Subcutaneous adipose tissue (tissue), 4 donors: ENCODE measurements around the gene RPS21. TPM values are rescaled to one million over a fixed set of nuclear protein-coding genes. Genes with fewer than 3 reads are reported as not detected.

Experiments
- total RNA-seq, 4 donors: library from RNA; depleted of rRNA; stranded (reverse); fragments of >200 nt; gene quantifications; one replicate each; pipeline ENCODE4 v1.1.0, GENCODE V29; 2016
- TF ChIP-seq, protein P1 (sequence below): fragments of 450-650 bp; IDR thresholded peaks from one replicate; pipeline ENCODE4 v1.5.1; 2016; ENCODE audit warnings: low read depth, mild to moderate bottlenecking, control low read depth, antibody characterized with exemption, moderate library complexity

RPS21 gene
- total RNA-seq, 4 donors from 2014 or later, result 1,888 to 3,001 (median 2,521) TPM

DNA sequence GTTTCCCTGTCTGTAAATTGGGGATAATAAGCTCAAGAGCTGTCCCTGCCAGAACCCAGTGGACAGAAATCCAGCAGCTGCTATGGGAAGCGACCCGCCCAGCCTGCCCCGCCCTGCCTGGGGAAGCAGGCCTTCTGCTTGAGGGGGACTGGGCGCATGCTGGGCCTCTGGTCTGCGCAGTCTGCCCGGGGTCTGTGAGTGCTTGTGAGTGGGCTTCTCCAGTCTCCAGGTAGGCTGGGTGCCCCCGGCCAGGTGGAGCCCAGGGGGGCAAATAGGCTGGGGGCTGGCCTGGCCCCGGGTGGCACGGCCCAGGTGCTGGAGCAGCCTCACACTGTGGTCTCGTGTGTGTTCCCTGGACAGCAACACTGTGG lies 41.1 kb downstream of the RPS21 start:
- TF ChIP-seq, protein P1, sequence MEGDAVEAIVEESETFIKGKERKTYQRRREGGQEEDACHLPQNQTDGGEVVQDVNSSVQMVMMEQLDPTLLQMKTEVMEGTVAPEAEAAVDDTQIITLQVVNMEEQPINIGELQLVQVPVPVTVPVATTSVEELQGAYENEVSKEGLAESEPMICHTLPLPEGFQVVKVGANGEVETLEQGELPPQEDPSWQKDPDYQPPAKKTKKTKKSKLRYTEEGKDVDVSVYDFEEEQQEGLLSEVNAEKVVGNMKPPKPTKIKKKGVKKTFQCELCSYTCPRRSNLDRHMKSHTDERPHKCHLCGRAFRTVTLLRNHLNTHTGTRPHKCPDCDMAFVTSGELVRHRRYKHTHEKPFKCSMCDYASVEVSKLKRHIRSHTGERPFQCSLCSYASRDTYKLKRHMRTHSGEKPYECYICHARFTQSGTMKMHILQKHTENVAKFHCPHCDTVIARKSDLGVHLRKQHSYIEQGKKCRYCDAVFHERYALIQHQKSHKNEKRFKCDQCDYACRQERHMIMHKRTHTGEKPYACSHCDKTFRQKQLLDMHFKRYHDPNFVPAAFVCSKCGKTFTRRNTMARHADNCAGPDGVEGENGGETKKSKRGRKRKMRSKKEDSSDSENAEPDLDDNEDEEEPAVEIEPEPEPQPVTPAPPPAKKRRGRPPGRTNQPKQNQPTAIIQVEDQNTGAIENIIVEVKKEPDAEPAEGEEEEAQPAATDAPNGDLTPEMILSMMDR, result no peak

DNA sequence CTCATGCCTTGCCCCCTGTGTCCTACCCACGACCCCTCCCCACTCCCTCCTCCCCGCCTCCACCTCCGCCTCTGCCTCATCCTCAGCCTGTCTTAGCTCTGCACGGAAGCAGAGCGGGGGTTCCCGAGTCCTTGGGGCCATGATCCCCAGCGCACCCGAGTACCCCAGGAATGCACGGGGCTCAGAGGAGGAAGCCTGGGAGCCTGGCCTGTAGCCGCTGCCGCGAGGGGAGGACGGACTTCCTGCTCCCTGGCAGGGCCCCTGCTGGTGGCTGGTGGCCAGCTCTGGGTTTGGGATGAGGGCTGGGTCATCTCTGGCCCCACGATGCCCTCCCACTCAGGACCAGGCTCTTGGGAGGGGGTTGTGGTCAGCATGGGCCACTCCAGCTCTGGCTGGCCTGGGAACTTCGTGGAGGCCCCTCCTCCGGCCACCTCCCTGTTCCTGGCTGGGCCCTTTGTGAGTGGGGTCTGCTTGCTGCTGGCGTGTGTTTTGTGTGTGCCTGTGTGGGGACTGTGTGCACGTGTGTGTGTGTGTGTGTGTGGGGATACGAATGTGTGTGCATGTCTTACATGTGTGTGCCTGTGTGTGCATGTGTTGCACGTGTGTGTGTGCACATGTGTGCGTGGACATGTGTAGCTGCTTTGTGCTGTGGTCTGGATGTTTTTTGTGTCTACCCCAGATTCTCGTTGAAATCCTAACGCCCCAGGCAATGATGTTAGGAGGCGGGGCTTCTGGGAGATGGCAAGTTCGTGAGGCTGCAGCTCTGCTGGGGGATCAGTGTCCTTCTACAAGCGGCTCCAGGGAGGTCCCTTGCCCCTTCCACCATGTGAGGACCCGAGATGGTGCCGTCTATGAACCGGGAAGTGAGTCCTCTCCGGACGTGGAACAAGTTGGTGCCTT lies 41.7 kb downstream of the RPS21 start:
- TF ChIP-seq, protein P1, result no peak

DNA sequence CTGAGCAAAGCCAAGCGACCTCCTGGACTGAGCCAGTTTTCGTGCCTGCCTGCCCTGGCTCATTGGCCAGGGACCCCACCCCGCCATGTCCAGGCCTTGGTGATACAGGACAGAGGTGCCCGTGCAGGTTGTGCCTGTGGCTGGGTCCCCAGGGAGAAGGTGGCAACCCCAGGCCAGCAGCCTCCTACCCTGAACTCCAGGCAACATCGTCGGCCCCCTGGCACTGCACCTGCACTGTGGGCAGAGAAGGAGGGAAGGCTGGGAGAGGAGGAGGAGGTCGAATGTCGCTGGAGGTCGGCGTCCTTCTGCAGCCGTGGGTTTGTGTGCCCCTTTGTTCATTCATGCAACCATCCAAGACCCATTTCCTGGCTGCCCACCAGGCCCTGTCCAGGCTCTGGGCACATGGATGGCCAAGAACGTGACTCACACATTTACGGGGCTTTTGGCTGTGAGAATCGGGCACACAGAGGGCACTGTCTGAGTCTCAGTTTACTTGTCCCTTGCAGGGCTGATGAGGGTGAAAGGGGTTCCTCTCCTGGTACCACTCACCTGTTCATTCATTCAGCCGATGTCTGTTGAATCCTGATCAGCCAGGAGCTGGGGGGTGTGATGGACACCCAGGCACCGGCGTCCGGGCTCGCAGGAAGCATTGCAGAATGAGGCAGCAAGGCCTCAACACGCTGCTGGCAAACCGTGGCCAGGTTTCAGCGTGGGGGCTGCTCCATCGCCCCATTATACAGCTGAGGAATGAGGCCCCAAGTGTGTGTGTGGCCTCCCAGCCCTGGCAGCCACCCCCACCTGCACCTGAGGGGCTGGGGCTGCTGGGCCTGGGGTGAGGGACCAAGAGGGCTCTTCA lies 42.8 kb downstream of the RPS21 start:
- TF ChIP-seq, protein P1, result no peak

DNA sequence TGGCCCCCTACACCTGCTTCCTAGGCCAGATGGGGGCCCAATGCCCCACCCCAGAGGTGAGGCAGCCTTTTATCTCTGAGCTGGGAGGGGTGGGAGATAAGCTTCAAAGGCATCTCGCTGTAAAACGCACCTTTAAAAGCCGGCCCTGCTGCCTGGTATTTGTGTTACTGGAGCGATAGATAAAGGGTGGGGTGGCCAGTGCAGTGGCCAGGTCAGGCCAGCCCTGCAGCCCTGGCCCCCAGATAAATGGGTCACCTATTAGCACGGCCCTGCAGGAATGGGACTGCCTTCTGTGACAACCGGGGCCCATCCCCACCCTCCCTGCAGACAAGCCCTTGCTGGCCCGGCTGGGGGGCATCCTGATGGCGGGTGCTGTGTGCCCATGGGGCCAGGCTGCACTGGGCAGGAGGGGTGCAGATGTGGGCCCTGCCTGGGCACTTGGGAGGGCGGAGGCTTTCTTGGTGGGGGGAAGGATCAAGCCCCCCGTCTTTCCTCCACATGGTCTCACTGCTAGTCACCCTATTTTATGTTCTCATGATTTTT lies 43.5 kb downstream of the RPS21 start:
- TF ChIP-seq, protein P1, result no peak

DNA sequence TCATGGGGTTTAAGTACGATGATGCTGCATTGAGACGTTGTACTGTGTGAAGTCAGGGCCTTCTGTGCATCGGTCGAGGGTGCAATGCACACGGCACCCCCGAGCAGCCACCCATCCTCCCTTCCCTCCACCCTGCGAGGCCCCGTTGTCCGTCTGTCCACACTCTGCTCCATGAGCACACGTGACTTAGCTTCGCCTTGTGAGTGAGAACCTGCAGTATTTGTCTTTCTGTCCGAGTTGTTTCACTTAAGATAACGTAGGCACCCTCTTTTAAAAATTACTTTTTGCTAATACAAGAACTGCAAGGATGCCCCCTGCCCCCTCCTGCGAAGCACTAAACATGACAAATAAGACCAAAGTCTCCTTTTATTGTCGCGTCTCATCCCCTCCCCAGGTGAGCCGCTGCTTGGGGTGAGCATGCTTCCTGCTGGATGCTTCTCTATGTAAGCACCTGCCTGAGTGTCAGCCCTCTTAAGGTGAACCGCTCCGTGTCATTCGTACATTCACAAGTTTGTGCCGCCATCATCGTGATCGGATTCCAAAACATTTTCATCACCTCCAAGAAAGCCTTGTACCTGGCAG lies 44.1 kb downstream of the RPS21 start:
- TF ChIP-seq, protein P1, result no peak

DNA sequence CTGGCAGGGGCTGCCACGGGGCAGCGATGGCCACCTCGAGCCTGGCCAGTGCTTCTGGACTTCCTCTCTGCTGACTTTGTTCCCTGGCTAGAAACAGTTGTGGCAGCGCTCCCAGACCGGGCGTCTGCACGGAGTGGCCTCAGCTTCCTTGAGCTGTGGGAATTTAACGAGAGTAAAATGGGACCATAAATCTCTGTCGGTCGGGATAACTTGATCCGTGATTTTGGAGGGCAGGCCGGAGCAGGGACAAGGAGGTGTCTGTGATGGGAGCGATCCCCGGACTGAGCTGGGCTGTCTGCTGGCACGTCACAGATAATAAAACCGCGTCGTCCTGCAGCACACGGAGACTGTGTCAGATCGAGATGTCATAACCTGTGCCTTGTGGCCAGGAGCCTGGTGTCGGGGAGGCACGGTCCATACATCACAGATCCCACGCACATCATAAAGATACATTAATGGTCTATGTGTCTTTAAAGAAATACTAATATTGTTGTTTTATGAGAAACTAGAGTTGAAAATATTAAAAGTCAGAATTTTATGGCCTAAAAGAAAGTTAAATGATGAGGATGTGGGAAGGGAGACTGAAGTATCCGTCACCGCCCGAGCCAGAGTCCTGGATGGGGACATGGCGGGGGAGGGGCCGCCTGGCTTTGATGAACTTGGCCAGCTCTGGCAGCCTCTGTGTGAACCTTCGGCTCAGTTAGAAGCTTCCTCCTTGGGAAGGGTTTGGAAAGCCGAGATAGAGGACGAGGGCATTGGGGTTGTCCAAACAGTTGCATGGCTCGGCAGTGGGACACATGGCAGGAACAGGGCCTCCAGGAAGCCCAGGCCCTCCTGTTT lies 47.0 kb downstream of the RPS21 start:
- TF ChIP-seq, protein P1, result no peak
